GM18498 (cell line): ENCODE data around the gene JPH3.
"Not testable (repeated sequence)": the region's sequence is repeated elsewhere in the genome, so short reads cannot be mapped to it uniquely, and the experiment has no call there.

Source experiments
- ATAC-seq: cut with Tn5 transposase; IDR thresholded peaks from one replicate; pipeline ENCODE4 v1.9.1; 2021; ENCODE audit warnings: mild to moderate bottlenecking, moderate library complexity; ENCODE audit not compliant: unreplicated experiment

Gene JPH3

GRCh38 chr16:87708881-87709638 lies 106.8 kb downstream of the JPH3 start:
- ATAC-seq = no peak

GRCh38 chr16:87709677-87710076 lies 107.4 kb downstream of the JPH3 start:
- ATAC-seq = no peak

GRCh38 chr16:87710887-87711286 lies 108.6 kb downstream of the JPH3 start:
- no peak for ATAC-seq

GRCh38 chr16:87712184-87712762 lies 110.0 kb downstream of the JPH3 start:
- ATAC-seq = no peak

- no peak for ATAC-seq
Observed at GRCh38 chr16:87713451-87714229, 111.3 kb downstream of the JPH3 start.

GRCh38 chr16:87715231-87715630 lies 112.9 kb downstream of the JPH3 start:
- no peak for ATAC-seq

- ATAC-seq = no peak
Observed at GRCh38 chr16:87715658-87716057, 113.3 kb downstream of the JPH3 start.

GRCh38 chr16:87718831-87719230 lies 116.5 kb downstream of the JPH3 start:
- not testable (repeated sequence) for ATAC-seq

- no peak for ATAC-seq
Observed at GRCh38 chr16:87720446-87720845, 118.1 kb downstream of the JPH3 start.

GRCh38 chr16:87721622-87722585 lies 119.6 kb downstream of the JPH3 start:
- no peak for ATAC-seq

- ATAC-seq = no peak
Observed at GRCh38 chr16:87722590-87723225, 120.4 kb downstream of the JPH3 start.

GRCh38 chr16:87723226-87723623 lies 120.9 kb downstream of the JPH3 start:
- ATAC-seq = peak; percentile 54

GRCh38 chr16:87724490-87725291 lies 122.4 kb downstream of the JPH3 start:
- ATAC-seq = no peak

- no peak for ATAC-seq
Observed at GRCh38 chr16:87725596-87726235, 123.4 kb downstream of the JPH3 start.

GRCh38 chr16:87726577-87726976 lies 124.3 kb downstream of the JPH3 start:
- not testable (repeated sequence) for ATAC-seq

- ATAC-seq = no peak
Observed at GRCh38 chr16:87727346-87727745, 125.0 kb downstream of the JPH3 start.

- ATAC-seq = no peak
Observed at GRCh38 chr16:87728026-87728425, 125.7 kb downstream of the JPH3 start.

- no peak for ATAC-seq
Observed at GRCh38 chr16:87729266-87729954, 127.1 kb downstream of the JPH3 start.
